Measurements from ENCODE around the gene TBXT.
"Not testable (repeated sequence)": the region's sequence is repeated elsewhere in the genome, so short reads cannot be mapped to it uniquely, and the experiment has no call there.

Gene TBXT

GRCh38 chr6:166167801-166168615, at the start of gene TBXT:
TBXT (minus strand) TSS chr6:166167851; CDS start chr6:166167591, 260 bp downstream.
- no peak for DNase-seq

GRCh38 chr6:166207284-166207561, 39.6 kb upstream of the TBXT start:
- no peak for DNase-seq

- DNase-seq, result no peak
These were observed 39.0 kb upstream of the TBXT start for GRCh38 chr6:166206510-166207283.

DNA sequence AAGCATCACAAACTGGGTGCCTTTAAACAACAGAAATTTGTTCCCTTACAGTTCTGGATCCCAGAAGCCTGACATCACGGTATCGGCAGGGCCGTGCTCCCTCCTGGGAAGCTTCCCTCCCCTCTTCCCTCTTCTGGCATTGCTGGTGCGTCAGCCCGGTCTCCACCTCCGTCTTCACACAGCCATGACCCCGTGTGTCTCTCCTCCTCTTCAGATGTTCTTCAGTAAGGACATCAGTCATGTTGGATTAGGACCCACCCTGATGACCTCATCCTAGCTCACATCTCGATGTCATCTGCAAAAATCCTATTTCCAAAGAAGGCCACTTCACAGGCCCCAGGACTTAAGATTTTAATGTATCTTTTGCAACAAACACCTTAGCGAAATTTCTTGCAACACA, 38.4 kb upstream of the TBXT start:
- DNase-seq, result no peak

GRCh38 chr6:166204852-166205650, 37.4 kb upstream of the TBXT start:
- no peak for DNase-seq

DNA sequence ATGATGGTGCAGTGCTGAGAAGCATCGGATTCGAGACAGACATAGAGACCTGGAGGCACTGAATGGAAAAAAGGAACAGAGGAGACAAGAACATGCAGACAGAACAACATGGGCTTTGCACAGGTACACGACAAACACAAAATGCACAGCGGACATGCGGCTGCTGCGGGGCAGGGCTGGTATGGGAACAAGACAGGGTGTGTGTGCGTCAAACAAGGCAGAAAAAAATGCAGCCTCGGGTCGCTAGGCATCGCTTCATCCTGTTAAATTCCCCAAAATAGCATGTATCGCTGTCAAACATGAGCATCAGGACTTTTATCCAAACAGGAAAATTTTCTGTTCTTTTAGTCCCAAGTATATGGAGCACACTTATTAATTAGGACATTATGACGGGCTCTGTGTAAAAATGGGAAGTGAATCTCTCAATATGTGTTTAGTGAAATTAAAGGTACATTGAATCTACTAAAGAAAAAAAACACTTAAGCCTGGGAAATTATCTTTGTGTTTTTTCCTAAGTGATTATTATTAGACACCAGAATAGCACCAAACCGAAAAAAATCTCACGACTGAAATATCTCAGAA, 36.1 kb upstream of the TBXT start:
- DNase-seq, result no peak

GRCh38 chr6:166203003-166203640, 35.5 kb upstream of the TBXT start:
- DNase-seq, result no peak

- no peak for DNase-seq
These were observed 34.7 kb upstream of the TBXT start for GRCh38 chr6:166202321-166202733.

DNA sequence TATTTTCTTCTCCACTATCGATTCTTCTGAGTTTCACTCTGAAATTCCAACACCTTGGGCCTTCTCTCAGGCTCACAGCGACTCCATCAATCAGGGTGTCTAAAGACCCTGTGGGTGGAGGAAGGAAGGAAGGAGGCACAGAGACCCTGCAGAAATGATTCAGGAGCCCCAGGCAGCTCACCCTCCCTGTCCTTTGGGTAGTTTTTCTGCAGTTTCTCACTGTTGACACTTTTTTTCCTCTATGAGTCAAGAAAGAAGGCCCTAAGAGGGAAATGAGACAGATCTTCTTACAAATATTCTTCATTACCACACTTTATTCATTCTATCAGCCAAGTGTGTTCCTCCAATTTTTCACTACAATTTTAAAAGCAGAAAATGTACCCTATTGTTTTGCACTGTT, 34.2 kb upstream of the TBXT start:
- no peak for DNase-seq

DNA sequence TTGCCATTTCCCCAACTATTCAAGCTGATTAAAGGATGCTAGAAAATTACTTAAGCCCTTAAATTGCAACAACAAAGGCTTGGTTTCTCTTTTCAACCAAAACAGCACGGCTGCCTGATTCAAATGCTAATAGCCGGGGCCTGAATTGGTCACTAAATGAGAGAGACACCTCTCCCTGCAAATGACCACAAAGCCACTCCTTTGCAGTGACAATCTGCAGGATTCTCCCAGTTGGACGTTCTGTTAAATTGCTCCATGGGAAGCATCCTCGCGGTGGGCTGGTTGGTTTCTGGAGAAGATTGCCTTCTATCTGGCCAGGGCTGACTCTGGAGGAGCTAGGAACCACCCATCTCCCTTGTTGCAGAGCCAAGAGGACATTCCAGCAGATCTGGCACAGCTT, 29.7 kb upstream of the TBXT start:
- no peak for DNase-seq

DNA sequence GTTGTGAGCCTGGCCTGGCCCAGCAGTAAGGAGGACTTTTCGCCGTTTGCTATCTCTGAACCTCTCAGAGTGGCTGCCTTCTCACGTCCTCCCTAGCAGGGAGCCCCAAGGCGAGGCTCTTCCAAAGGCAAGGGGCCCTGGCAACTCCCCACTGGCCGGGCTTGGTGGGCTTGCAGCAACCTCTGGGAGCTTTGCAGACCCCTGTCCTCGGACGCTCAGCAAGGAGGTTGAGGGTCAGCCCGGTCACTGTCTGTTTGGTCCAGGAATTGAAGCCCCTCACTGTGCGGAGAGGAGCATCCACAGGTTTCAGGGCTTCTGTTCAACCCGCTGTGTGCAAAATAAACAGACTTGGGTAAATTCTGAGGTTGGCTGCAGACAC, 28.2 kb upstream of the TBXT start:
- no peak for DNase-seq

DNA sequence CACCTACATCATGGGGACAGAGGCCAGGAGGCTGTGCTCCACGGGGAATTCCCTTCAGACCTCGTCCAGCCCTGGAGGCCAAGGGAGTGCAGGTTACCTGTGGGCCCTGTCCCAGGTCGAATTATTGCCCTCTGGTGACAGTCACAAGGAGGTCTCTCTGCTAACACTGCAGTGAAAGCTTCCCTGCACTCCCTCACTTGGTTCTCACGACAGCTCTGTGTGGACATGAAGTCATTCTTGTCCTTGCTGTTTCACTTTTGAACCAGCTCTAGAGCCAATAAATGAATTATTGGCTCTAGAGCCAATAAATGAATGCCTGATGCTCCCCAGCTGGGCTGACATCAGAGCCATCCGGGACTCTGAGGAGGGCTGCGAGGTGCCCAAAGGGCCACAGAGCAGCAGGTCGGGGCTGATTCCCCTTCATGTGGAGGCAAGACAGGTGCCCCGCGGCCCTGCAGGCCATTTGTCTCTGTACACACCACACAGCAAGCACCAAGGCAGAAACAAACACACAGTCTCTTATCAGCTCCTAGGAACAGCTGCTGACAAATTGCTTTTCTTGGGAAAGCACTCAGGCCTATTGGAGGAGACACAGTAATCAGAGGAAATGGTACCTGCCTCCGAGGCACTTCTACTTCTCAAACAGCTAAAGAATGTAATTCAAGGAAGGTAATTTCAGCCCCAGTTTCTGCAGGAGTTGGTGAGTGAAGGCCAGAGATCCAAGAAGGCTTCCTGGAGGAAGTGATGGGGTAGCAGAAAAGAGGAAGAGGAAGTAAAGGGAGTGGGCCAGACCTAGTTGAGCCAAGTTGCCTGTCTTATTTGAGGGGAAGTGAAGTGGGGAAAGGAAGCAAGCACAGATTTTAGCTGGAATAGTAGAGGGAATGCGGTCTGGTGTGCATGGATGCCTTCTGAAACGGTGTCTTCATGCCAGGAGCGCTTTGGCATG, 27.5 kb upstream of the TBXT start:
- DNase-seq, result no peak

DNA sequence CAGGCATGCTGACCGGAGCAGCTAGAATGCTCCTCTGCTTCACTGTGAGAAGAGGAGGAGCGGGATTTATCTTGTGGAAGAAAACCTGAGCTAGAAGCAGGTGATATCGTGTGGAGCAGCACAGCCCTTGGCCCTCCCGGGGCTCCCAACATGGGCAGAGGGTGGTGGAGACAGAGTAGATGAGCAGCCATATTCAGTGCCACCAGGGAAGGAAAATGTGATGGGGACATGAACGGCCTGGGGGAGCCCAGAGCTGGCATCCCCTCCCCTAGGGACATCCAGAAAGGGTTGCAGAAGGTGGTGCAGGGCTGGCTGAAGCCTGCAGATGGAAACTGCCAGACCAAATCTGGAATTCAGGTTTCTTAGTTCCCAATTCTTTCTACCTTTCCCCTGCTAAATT, 24.9 kb upstream of the TBXT start:
- DNase-seq, result no peak

DNA sequence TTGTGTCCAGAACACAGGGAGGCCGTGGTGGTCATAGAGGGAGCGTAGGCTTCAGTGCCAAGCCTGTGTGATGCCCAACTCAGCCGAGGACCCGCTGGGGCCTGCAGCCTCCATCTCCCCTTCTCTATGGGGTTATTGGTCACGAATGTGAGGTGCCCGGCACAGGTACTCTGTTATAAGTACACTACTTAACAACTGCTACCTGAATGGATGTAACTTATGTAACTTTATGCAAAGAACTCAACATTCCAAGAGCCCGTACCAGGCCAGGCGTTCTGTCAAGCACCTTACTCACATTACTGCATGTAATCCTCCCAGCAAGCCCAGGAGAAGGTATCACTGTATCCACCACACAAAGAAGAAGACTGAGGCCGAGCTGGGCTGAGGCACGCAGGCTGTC, 24.5 kb upstream of the TBXT start:
- DNase-seq, result no peak

DNA sequence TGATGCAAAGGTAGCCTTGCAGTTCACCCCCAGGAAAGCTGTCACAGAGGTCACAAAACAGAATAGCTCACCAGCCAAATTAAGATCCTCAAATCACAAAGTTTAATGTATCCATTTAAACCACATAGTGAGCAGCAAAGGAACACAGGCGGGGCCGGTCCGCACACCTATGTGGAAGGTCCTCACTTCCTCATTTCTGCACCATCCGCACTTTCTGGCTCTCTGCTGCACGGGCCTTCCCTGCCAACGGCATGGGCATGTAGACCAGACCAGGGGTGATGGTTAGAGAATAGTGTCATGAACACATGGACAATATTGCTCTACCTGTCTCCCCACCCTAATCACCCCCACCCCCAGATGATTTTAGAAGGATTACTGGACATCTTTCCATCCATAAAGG, 12.1 kb upstream of the TBXT start:
- no peak for DNase-seq

GRCh38 chr6:166176106-166176505, 8.5 kb upstream of the TBXT start:
- no peak for DNase-seq

DNA sequence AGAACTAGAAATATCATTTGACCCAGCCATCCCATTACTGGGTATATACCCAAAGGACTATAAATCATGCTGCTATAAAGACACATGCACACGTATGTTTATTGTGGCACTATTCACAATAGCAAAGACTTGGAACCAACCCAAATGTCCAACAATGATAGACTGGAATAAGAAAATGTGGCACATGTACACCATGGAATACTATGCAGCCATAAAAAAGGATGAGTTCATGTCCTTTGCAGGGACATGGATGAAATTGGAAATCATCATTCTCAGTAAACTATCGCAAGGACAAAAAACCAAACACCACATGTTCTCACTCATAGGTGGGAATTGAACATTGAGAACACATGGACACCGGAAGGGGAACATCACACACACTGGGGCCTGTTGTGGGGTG, 7.4 kb upstream of the TBXT start:
- DNase-seq, result not testable (repeated sequence)

DNA sequence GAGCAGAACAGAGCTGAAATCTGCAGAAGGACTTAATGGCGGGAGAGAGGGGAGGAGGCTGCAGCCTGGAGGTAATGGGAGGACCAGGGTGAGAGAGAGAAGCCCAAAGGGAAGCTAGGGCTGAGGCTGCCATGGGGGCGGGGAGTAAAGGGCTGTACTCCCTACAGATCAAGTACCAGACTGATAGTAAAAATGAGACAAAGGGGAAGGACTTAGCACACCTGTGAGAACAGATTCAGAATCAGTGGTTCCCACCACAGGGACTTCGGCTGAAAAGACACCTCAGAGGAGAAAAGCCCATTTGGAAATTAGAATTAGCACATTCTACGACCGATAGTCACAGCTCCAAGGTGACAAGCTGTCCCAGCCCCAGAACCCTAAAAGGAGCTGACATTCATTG, 6.4 kb upstream of the TBXT start:
- DNase-seq, result no peak

DNA sequence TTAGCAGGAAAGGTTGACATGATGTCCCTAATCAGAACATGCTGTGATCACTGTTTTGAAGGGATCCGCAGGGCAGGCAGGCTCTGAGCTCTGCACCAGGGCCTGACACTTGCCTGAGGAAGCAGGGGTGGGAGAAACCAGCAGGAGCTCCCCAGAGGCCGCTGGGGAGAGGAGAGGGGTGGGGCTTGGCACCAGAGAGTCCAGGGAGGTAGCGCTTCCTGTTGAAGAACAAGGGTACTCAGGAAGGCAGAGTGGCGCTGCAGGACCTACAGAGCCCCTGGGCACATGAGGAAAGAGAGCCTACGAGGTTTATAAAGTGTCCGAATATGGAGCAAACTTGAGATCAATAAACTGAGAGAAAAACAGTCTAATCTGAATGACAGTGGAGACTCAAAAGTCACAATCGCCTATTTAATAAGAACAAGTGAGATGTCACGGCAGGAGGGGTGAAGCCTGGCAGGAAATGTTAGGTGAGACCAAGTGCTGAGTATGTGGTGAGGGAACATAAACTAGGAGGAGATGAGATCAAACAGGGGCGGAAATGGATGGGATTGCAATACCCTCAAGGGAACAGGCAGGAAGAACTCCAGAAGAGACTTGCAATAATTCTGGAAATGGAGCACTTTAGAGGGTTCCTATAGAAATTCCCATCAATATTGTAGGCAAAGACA, 5.8 kb upstream of the TBXT start:
- DNase-seq, result no peak

- no peak for DNase-seq
These were observed 4.9 kb upstream of the TBXT start for GRCh38 chr6:166172546-166172945.
